ENCODE measurements around the gene CACHD1.

Gene CACHD1

DNA sequence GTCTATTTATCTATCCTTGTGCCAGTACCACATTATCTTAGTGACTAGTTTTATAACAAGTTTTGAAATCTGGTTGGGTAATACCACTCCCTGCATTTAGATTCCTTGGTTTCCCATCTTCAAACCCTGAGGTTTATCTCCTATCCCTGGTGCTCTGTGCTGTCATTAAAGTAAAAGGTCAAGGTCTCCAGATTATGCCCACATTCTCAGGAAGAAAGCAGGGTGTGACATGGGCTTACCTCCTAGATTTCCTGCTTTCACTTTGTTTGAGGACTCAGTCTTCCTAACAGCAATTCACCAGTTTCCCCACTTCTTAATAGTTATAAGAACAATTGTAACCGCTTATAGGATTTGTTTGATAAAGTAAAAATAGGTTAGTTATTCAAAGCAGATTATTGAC lies 86.0 kb downstream of the CACHD1 start:
- DNase-seq: no peak

DNA sequence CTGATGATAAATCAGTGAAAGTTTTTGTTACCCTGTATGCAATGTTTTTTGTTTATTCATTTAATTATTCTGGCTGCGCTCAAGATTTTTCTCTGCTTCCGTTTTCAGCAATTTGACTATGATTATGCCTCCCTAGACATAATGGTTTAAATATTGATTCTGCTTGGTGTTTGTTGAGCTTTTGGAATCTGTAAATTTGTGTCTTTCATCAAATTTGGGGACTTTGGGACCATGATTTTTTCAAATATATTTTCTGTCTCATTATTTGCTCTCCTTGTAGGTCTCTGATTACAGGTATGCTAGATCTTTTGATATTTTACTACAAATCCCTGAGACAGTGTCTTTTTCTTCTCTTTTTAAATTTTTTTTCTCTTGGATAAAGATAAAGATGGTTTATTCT lies 92.1 kb downstream of the CACHD1 start:
- DNase-seq: no peak

- no peak for DNase-seq
These were observed 94.1 kb downstream of the CACHD1 start for GRCh38 chr1:64563958-64564565.

- no peak for DNase-seq
These were observed 95.0 kb downstream of the CACHD1 start for GRCh38 chr1:64564891-64565290.

- DNase-seq: no peak
These were observed 97.7 kb downstream of the CACHD1 start for GRCh38 chr1:64567426-64568170.

DNA sequence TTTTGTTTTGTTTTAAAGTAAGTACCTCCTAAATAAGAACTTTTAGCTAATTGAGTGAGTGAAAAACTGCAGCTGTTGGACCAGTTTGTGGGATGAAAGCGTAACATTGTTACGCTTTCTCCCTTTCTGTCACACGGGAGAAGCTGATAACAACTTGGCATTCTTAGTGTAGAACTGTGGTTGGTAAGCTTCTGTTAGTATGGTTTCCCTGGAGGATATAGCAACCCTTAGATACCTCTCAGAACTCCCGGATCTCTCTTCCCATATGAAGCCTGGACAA lies 98.2 kb downstream of the CACHD1 start:
- DNase-seq: no peak

GRCh38 chr1:64569411-64569810 lies 99.5 kb downstream of the CACHD1 start:
- DNase-seq: no peak

DNA sequence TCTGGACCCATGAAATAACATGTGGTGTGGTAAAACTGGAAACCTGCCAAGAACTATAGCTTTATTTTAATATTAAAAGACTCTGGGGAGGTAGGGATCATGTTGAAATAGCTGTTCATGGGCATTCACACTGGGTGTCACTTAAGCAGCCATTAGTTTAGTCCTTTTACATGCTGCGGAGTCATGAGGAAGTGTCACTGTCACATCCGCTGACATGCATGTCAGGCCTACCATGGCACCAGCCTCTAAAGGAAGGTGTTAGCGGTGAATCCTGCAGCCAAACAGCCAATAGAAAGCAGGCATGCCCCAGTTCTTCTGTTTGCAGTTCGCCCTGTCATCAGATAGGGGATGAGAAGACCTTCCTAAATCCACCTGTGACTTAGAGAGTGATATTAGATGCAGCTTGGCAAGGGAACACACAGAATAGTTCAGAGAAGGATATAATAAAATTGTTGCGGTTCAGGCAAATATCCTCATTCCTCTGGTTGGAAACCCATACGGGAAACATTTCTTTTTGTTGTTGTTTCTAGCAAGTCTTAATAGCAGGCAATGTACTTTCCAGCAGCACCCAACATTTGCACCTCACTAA lies 100.4 kb downstream of the CACHD1 start:
- no peak for DNase-seq

DNA sequence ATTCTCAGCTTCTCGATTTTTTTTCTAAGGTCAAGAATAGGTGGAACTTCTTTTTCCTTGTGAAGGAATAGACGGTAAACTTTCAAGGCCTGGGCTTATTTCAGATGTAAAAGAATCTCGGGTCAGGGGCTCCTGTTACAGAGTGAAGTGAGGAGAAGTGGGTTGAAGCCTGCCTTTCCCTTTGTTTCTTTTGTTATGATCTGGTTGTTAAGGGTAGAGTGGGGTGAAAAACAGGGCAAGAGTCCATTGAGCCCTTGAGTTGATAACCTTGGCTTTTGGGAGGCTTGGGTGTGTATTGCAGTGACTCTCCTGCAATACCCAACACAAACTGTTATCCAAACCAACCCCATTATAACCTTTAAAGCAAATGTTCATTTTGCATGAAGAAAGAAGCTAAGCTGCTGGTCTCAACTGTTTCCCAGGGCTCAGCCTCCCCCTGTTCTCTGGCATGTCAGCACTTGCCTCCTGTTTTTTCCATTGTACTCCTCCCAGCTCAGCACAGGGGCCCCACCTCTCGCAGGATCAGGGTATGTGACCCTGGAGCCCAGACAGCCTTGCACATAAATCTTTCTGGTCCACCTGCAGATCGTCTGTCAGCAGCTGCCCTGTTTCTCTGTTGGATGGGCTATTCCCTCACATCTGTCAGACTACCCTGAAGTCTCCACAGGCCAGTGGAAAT lies 102.4 kb downstream of the CACHD1 start:
- no peak for DNase-seq

DNA sequence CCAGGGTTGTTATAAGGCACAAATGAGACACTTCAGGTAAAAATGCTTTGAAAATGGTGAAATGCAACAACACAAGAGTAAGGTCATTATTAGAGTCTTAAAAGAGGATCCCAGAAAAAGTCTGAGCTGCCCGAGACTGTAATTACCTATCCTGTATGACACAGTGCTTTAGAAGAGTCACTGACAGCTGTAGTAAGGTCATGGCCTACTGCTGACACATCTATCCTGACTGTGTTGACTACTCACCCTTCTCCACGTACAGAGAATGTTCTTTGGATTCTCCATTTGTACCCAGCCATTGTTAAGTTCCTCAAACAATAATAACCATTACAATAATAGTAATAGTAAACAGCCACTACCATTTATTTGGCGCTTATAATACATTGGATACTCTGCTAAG lies 104.4 kb downstream of the CACHD1 start:
- DNase-seq: no peak

DNA sequence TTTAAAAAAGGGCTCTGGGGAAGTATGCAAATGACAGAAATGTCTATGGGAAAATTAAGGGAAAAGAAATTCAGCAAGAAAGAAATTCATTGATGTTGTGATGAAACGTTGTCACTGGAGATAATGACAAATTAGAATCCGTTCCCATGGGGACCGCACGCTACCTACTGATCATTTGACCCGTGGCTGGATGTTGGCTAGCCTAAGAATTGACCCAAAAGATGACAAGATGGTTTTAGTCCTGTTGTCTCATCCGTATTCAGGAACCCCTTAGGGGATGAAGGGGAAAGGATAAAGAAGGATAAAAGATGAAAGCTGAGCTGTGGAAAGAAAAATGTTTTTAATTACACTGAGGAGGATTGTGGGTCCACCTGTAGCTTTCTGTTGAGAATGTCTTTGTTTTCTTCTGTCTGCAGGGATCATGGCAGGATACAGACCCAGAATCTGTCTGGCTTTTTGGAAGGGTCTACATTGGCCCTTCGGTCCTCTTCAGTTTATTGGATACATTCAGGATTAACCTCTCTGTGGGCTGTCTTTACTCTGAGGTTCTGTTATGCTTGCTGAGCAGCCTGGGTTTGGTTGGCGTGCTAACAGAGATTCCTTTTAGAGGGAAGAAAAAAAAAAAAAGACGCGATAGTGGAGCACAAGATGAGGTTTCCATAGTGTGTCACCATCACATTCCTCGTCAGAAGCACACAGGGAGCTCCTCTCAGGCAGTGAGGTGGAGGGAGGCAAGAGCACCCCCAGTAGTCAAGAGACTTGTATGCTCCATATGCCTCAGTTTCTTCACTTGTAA lies 106.2 kb downstream of the CACHD1 start:
- no peak for DNase-seq

DNA sequence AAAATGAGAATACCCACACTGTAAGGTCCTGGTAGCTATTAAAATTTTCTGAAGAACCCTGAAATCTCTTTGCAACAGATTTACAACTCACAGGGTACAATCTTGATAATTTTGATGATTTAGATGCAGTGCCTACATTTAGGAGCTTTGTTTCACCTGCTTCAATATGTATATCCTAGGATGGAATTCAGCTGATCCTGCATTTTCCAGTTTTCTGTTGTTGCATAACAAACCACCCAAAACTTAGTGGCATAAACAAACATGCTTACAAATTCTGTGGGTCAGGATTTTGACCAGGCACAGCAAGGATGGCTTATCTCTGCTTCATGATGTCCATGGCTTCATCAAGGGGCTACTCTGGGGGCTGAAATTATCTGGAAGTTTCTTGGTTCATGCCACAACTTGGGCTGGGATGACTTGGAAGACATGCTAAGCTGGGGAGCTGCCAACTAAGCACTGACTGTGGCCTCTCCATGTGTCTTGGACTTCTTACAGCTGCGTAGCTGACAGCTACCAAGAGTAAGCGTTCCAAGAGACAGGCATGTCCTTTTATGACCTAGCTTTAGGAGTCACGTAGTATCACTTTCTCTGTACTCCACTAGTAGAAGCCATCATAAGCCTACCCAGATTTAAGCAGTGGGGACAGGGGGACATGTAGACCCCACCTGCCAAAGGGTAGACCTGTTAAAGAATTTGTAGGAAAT lies 108.5 kb downstream of the CACHD1 start:
- DNase-seq: no peak

- DNase-seq: no peak
These were observed 109.8 kb downstream of the CACHD1 start for GRCh38 chr1:64579767-64580166.

GRCh38 chr1:64581135-64581842 lies 111.4 kb downstream of the CACHD1 start:
- no peak for DNase-seq

DNA sequence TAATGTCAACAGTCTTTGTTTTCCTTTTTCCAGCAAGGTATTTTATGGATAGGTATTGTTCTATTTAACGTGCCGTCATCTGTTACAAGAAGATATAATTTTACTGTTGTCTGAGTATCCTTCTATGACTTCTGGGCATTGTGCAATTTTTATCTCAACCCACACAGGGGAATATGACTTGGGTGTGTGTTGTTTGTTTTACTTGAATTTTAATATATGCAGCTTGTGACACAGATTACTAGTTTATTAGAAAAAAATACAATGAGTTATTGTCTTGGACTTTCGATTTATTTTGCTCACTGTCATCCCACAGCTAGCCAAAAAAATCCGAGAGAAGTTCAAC lies 111.9 kb downstream of the CACHD1 start:
- DNase-seq: no peak

DNA sequence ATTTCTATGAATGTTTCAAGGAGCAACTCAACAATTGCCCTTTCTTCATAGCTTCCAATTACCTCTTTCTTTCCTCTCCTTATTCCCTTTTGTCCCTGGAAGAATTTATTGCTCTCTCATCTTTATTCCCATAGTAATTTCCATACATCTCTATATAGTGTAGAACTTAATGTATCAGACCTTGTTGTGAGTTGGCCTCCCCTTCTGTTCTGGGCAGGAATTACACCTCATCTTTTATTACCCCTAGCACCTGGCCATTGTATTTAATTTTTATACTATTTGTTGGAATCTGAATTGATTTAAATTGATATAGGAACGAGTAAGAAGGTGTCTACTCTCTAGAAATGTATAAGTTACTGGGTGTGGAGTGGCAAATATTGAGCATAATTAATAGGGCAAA lies 114.5 kb downstream of the CACHD1 start:
- DNase-seq: no peak

- no peak for DNase-seq
These were observed 118.9 kb downstream of the CACHD1 start for GRCh38 chr1:64588876-64589275.

- DNase-seq: no peak
These were observed 120.4 kb downstream of the CACHD1 start for GRCh38 chr1:64590316-64590715.

DNA sequence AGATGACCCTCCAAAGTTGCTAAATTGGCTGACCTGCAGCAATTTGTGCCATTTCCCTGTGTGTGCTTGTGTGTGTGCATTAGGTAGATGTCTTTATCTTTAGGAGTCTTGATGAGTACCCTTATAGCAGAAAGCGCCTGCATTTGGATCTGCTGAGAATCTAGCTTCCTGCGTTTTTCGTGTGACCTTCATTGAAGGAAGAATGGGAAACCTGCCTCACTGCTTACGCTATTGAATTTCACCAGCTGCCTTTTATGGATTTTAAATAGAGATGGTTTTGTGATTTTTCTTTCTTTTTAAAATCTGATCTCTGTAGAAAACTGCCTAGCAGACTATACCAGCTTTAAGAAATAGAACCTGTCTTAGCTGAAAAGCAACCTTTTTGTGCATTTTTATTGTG lies 124.5 kb downstream of the CACHD1 start:
- DNase-seq: no peak

DNA sequence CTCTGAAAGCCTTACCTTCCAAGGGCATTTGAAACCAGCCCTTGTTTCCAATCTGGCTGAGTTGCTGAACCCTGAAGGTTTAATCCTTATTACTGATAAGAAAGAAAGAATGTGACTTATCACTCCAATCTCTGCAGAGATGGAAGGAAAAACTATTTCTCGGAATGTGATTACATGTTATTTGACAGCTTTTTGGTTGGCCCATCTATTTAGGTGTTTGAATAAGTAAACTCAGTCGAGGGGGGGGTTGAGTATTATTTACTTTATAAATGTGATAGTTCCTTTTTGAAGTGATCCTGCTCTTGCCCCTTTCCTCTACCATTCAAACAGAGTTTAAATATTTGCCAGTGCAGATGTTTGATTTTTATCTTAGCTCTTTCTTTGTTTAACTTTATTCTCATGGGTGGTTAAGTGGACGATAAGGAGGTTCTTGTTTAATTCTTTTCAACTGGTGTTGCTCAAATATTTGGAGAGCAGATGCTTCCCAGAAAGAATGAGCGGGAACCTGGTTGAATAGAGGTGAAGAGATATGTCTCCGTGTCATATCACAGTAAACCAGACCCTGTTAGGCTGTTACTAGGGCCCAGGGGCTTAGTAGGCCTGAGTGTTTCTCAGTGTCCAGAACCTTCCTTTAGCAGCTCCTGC lies 126.1 kb downstream of the CACHD1 start:
- DNase-seq: peak; percentile 19

- DNase-seq: no peak
These were observed 127.2 kb downstream of the CACHD1 start for GRCh38 chr1:64597113-64597512.

Data from NCI-H226 (cell line).